ELR (cell line): ENCODE measurements around the gene GALNT11.
A peak's percentile ranks its signal among the peaks of the same experiment; 100 is the strongest.

Experiments used
- DNase-seq: peaks from one replicate; pipeline ENCODE4 v3.0.0-alpha.2; 2015; ENCODE audit warnings: low read depth

The GALNT11 gene

DNA sequence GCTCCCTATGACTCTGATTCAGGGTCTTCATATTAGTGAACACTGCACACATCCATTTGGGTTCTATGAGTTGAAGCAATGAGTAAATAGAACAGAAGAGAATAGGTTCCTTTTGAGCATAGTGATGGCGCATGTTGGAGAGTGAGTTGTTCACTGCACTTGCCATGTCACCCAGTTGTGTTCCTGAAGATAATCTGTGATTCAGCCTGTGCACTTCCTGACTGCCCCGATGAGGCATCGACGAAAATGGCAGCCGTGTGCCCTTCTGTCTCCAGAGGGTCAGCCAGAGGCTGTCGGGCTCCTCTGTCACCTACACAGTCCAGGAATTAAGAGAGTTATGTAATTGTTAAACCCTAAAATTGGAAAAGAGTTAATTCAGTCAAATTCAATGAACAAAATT lies 94.7 kb downstream of the GALNT11 start:
- peak; percentile 20 for DNase-seq

GRCh38 chr7:152120776-152121175 lies 95.3 kb downstream of the GALNT11 start:
- DNase-seq: no peak

DNA sequence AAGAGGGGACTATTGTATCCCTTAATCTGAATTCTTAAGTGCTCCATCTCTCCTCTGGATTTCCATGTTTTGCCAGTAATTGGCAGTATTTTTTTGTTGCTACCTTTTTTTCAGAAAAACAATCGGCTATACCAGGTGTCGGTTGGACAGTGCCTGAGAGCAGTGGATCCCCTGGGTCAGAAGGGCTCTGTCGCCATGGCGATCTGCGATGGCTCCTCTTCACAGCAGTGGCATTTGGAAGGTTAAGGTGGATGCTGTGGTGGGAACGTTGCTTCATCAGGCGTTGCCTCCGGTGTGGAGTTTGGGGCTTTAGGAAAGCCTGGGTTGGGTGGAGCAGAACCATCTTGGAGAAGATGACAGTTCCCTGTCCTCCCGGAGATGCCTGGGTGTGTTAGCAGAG lies 96.0 kb downstream of the GALNT11 start:
- no peak for DNase-seq

DNA sequence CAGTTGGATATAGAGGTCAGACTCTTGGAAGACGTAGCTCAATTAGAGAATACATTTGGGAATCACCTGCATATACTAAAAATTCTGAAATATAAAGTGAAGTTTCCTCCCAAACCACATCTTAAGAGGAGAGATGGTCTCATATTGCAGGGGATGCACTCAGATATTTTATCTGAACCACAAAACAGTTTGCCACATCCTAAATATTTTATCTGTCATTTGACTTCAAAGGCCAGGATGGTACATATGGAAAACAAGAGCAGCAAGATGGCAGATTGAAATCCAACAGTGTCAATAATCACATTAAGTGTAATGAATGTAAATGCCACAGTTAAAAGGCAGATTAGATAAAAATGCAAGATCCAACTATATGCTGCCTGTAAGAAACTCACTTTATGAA lies 97.1 kb downstream of the GALNT11 start:
- no peak for DNase-seq

GRCh38 chr7:152126741-152127140 lies 101.3 kb downstream of the GALNT11 start:
- no peak for DNase-seq

DNA sequence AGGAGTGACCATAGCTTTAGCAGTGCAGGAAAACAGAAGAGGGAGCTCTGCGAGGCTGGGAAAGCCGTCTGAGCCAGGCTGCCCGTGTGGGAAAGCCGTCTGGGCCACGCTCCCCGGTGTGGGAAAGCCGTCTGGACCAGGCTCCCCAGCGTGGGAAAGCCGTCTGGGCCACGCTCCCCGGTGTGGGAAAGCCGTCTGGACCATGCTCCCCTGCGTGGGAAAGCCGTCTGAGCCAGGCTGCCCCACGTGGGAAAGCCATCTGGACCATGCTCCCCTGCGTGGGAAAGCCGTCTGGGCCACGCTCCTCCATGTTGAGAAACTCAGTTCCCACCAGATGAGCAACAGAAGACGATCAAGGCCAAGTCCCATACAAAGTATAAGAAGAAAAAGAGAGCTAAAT lies 101.8 kb downstream of the GALNT11 start:
- DNase-seq: no peak

DNA sequence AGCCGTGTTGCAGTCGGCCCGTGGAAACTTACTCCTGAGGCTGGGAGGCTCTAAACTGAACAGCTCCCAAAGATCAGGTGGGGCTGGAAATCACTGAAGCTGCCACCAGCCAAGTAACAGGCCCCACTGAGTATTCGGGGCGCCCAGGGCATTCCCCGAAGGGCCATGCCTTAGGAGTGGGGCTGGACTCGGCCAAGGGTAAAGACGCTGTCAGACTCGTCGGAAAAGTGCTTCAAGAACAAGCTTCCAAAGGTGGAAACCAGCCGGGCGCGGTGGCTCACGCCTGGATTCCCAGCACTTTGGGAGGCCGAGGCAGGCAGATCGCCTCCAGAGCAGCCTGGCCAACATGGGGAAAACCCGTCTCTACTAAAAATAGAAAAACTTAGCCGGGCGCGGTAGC lies 102.8 kb downstream of the GALNT11 start:
- DNase-seq: no peak

DNA sequence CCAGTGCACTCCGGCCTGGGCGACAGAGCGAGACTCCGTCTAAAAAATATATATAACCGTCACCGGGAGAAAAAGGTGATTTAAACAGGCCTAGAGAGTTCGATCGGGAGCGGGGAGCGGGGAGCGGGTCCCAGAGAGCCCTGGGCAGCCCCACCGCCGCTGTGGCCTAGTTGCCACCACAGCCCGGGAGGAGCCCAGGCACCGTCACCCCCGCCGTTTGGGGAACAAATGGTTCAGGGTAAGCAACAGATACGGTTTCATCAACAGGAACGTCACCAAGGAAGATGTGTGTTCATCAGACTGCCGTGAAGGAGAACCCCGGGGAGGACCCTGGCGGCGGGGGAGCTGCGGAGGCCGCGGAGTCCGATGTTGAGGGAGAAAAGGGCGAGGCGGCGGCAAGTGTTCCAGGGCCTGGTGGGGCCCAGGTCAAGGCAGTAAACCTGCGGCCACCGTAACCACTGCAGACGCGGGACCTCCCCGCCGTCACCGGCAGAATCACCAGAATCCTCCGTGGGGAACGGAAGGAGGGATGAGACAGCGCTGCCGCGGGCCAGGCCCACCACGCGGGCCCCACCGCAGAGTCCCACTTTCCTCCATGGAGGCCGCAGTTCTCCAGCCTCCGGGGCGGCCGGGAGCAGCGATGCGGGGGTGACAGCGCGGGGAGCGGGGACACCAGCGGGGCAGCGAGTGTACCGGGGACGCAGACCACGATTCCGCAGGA lies 103.4 kb downstream of the GALNT11 start:
- no peak for DNase-seq

DNA sequence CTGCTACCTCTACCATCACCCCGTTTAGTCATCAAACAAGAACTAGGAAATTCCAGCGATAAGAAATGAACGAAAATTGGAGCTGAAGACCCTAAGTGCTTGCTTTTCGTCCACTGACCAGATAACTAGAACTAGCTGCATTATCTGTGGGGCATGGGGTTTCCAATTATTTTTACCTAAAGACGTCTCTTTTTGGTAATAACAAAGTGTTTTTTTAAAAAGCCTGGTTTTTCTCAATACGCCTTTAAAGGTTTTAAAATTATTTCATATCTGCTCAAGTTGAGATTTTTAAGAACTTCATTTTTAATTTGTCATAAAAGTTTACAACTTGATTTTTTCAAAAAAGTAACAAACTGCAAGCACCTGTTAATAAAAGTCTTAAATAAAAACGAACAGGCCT lies 104.2 kb downstream of the GALNT11 start:
- DNase-seq: no peak

DNA sequence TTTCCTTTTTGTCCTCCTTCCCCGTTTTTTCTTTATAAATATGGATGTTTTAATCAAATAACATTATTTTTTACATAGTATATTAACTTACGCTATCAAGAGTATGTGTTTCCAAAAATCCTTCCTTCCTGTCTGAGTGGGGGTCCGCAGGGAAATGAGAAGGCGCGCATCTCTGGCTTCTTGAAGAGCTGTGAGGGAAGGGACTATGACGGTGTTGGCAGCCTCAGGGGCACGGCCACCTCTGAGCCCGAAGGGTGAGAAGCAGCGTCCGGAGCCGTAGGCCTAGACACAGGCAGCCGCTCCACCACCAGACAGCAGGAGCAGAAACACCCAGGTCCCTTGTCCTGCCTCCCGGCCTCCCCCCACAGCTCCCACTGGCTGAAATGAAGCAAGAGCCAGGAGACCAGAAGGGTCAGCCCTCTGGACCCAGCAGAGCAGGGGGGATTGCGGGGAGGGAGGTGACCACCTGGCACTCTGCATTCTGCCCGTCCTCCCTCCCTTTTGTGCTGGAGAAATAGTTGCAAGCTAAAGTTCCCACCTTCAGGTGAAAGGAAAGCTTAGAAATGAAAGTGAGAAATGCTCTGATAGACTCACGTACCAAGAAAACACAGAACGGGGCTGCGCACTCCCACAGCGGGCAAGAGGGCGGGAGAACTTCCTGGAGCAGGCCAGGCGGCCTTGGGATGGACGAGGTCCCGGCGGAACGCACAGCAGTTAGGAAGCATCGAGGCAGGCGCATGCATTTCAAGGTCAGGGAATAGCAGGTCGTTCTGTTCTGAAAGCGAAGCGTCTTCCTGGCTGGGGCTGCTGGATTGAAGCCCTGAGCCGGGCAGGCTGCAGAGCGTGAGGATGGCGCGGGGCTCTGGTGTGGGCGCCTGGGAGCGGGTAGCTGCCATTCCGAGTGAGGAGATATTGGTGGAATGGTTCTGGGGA lies 105.5 kb downstream of the GALNT11 start:
- no peak for DNase-seq

- DNase-seq: no peak
Measured at GRCh38 chr7:152131981-152132494, 106.6 kb downstream of the GALNT11 start.

DNA sequence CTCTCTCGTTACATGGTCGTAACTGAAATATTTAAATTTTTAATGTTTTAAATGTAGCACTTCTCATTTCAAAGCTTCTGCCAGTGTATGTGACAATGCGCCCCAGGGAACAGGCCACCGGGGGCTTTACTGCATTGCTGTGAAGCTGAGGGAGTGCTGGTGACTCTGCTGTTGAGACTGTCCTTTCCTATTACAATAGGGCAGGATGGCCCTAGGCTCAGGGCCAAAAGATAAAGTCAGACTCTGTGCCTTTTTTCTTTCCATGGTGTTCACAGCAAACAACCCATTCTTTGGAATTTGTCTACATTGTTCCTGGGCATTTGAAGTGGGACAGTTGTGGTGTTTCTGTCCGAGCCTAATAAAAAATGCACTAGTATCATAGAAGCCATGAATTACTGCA lies 107.3 kb downstream of the GALNT11 start:
- DNase-seq: no peak

DNA sequence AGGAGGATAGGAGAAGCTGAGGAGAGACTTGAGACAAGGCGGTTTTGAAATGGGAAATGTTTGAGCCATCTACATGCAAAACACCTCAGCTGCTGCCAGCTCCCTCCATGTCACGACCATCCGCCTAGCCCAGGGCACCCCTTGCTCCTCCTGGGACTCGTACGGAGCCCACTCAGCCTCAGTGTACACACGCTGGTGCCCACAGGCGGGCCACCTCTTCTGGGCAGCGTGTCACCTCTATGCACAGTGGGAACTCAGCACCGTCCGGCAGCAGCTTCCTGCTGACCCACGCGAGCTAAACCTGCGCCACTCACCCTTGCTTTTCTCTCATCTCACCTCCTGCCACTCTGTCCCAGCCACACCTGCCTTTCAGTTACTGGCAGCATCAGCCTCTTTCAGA lies 108.3 kb downstream of the GALNT11 start:
- DNase-seq: no peak

DNA sequence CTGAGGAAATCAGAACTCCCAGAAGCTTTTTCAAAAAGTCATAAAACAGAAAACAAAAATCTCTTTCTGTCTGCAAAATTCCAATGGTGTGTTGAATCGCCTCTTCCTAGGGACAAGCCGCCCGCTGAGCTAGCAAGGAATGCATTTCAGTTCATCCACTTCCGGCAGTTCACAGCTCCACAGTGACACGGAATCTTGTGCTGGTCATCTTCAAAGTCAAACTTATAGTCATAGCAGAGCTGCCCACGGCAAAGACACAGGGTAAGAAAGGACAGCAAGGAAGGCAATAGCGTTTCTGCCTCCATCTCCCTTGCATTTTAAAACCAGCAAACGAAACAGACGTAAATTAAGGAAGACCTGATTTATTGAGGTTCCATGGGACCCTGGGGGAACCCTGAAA lies 111.2 kb downstream of the GALNT11 start:
- peak; percentile 65 for DNase-seq

DNA sequence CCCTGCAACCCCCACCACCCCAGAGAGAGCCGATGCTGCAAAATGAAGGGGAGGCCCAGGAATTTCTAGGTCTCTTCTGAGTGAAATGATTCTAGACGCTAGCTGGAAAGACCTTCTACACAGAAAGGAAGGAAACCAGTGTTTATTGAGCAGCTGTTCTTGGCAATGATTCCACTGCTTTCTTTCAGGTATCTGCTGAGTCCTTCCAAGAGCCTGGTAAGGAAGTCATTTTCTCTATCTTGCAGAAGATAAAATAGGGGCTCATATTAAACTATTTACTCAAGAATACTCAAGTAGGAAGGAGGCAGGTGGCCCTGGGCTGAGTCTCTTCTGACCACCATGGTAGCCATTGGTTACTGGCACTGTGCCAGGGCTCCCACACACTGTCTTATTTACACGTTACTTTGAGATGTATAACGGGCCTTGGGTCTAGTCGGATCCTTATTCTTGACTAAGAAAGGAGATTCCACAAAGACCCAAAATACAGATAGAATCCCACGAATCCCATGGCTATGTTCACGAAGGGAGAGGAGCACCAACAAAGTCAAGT lies 112.1 kb downstream of the GALNT11 start:
- no peak for DNase-seq

- DNase-seq: no peak
Measured at GRCh38 chr7:152140067-152140466, 114.6 kb downstream of the GALNT11 start.

GRCh38 chr7:152140560-152140959 lies 115.1 kb downstream of the GALNT11 start:
- DNase-seq: no peak

- no peak for DNase-seq
Measured at GRCh38 chr7:152142976-152143595, 117.6 kb downstream of the GALNT11 start.

- DNase-seq: no peak
Measured at GRCh38 chr7:152144557-152145245, 119.2 kb downstream of the GALNT11 start.

- DNase-seq: peak; percentile 53
Measured at GRCh38 chr7:152145853-152146466, 120.5 kb downstream of the GALNT11 start.

DNA sequence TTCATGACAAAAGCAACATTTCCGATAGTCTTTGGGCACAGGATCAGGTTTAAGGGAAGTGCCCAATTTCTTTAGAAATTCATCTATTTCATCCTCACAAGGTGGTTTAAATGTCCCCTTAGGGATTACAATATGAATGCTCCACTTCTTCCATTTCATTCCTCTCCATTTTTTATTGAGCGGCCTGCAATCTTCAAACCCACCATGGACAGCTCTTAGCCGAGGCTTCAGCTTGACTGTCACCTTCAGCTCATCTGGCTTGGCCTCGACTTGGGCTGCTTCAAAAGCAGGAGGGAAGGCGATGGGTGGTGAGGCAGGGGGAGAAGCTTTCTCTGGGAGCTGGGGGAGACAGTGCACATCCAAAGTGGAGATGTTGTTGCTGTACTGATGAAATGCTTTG lies 123.2 kb downstream of the GALNT11 start:
- no peak for DNase-seq
